Endothelial cell of hepatic sinusoid (primary cell): ENCODE results near the gene SLC27A4.

Experiments
- in situ Hi-C: cut with HindIII; loops from 2 replicates; pipeline ENCODE4 v1.10.0; 2017; ENCODE audit warnings: low sequenced_read_pairs

The SLC27A4 gene

GRCh38 chr9:128339761-128340690, at the start of gene SLC27A4:
TSS of gene SLC27A4 (plus strand) at chr9:128340527. CDS start at chr9:128343133, 2,606 bp downstream.
- in situ Hi-C loops, result no loop called here

- in situ Hi-C loops, result no loop called here
Observed at GRCh38 chr9:128292009-128292408, 48.3 kb upstream of the SLC27A4 start.

DNA sequence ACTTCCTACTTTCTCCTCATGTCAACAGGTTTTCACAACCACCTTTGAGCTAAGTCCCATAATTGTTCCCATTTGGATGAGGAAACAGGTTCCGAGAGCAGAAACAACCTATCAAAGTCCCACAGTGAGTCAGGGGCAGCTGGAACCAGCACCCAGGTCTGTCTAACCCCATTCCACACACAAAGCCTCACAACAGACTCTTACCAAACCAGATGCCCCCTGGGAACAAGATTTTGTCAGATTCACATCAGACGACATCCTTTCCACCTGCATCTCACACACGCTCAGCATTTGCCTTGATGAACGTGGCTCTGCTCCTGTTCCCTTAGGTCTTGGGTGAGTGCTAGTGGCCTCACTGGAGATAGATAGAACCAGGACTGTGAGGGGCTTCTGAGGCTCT, 47.2 kb upstream of the SLC27A4 start:
- in situ Hi-C loops, result no loop called here

DNA sequence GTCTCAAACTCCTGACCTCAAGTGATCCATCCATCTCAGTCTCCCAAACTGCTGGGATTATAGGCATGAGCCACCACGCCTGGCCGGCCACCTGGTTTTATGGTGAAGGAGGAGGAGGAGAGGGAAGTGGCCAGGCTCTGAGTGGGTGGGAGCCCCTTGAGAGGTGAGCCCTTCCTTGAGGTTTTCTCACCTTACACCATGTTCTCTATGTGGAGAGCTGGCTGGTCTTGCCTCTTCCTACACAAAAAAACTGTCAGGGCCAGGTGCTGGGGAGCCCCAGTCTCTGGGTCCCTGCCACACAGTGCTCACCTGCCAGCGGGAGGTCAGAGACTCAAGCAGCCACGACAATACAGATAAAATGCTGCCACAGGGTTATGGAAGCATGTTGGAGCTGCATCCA, 46.2 kb upstream of the SLC27A4 start:
- in situ Hi-C loops, result no loop called here

- in situ Hi-C loops, result no loop called here
Observed at GRCh38 chr9:128296340-128297220, 43.7 kb upstream of the SLC27A4 start.

DNA sequence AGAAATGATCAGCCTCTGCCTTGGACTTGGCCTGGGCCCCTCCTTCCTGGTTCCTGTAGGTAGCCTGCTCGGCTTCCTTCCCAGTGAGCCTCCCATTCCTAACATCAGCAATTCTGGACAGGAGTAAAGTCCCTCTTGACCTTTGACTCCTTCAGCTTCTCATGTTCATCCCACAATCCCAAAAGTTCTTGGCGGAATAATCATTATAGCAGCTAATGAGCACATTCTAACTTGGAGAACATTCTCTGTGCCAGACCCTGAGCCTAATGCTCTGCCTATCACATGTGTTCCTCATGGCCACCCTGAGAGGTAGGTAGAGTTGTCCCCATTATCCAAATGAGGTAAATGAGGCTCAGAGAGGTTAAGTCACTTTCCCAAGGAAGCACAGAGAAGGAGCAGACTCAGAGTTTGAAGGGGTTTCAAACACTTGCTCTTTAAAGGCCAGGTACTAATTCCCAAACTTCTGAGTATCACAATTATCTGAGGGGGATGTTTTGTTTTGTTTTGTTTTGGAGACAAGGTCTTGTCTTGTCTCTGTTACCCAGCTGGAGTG, 43.0 kb upstream of the SLC27A4 start:
- in situ Hi-C loops, result no loop called here

- in situ Hi-C loops, result no loop called here
Observed at GRCh38 chr9:128298535-128299482, 41.5 kb upstream of the SLC27A4 start.

DNA sequence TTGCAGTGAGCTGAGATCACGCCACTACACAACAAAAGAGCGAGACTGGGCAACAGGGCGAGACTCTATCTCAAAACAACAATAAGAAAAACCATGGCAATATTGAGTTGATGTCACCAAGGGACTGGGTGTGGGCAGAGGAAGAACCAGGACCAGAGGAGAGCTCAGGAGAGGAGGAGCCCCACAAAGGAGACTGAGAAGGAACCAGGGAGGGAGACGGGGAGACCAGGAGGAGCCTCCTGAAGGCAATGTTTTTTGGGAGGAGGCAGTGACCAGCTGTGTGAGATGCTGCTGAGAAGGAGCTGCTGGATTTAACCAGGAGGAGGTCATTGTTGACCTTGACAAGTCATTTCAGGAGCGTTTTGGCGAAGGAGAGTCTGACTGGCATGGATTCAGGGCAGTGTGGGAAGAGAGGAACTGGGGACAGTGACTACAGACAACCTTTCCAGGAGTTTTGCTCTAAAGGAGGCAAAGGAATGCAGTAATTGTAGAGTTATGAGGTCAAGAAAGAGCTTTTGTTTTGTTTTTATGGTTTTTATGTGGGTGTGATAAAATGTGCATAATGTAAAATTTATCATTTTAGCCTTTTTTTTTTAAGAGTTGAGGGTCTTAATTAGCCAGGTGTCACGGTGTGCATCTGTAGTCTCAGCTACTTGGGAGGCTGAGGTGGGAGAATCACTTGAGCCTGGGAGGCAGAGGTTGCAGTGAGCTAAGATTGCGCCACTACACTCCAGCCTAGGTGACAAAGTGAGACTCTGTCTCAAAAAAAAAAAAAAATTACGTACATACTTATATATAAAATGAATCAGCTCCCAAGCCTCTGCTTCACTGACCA, 36.0 kb upstream of the SLC27A4 start:
- in situ Hi-C loops, result no loop called here

DNA sequence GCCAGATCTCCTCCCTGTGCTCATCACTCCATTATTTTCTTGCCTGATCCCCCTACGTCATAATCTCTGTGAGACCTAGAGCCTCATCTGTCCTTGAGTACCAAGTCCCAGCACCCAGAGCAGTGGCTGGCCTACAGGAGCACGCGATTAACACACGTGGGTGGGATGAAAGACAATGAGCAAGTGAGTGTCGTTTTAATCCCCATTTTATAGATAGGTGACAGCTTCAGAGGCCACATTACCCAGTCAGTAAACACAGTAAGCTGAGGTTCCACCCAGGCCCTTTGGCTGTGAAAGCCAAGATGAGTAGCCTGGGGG, 35.4 kb upstream of the SLC27A4 start:
- in situ Hi-C loops, result no loop called here

GRCh38 chr9:128309551-128309950, 30.8 kb upstream of the SLC27A4 start:
- in situ Hi-C loops, result no loop called here

- in situ Hi-C loops, result no loop called here
Observed at GRCh38 chr9:128310461-128310860, 29.9 kb upstream of the SLC27A4 start.

DNA sequence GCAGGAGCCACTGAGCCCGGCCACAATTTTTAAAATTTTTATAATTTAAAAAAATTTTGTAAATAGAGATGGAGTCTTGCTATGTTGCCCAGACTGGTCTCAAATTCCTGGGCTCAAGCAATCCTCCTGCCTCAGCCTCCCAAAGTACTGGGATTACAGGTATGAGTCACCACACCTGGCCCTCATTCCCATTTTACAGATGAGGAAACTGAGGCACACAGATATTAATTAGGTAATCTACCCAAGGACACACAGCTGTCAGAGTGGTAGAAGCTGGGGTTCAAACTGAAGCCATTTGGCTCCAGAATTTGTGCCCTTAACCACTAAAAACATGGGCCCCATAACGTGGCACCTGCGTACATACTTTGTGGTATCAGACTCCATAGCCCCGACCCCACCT, 25.6 kb upstream of the SLC27A4 start:
- in situ Hi-C loops, result loop anchor here (5.0 kb wide), 2 partner anchors 62 to 92 kb away; no protein-coding TSS in a partner anchor

- in situ Hi-C loops, result loop anchor here (5.0 kb wide), 2 partner anchors 64 to 94 kb away; no protein-coding TSS in a partner anchor
Observed at GRCh38 chr9:128316421-128316820, 23.9 kb upstream of the SLC27A4 start.

DNA sequence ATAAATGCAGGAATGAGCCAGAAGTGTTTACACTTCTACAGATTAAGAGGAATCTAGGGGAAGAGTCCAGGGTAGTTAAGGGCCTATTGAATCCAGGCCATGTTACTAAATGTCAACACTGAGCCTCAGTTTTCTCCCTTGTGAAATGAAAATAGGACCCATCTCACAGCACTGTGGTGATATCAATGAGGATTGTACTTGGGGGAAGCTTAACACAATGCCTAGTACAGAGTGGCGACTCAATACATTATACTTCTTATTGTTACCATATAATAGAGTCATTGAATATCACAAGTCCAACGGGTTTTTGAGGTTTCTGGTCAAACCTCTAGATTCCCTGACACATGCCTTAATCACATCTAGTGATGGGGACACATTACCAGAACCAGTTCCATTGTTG, 22.7 kb upstream of the SLC27A4 start:
- in situ Hi-C loops, result loop anchor here (5.0 kb wide), 2 partner anchors 65 to 95 kb away; no protein-coding TSS in a partner anchor

DNA sequence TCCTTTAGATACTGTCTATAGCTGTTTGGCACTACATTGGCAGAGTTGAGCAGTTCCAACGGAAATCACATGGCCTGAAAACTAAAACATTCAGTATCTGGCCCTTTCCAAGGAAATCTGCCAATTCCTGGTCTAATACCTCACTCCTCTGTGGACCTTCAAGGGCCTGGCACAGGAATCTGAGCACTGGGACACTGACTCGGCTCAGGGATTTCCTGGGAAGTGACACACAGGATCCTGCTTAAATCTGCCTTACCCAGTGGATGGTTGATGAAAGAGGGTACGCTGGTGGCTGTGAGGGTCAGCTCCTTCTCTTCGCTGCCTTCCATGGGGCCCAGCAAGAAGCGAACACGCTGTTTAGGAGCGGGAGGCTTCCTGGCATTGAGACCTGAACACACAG, 19.0 kb upstream of the SLC27A4 start:
- in situ Hi-C loops, result no loop called here

- in situ Hi-C loops, result no loop called here
Observed at GRCh38 chr9:128321879-128322403, 18.4 kb upstream of the SLC27A4 start.

DNA sequence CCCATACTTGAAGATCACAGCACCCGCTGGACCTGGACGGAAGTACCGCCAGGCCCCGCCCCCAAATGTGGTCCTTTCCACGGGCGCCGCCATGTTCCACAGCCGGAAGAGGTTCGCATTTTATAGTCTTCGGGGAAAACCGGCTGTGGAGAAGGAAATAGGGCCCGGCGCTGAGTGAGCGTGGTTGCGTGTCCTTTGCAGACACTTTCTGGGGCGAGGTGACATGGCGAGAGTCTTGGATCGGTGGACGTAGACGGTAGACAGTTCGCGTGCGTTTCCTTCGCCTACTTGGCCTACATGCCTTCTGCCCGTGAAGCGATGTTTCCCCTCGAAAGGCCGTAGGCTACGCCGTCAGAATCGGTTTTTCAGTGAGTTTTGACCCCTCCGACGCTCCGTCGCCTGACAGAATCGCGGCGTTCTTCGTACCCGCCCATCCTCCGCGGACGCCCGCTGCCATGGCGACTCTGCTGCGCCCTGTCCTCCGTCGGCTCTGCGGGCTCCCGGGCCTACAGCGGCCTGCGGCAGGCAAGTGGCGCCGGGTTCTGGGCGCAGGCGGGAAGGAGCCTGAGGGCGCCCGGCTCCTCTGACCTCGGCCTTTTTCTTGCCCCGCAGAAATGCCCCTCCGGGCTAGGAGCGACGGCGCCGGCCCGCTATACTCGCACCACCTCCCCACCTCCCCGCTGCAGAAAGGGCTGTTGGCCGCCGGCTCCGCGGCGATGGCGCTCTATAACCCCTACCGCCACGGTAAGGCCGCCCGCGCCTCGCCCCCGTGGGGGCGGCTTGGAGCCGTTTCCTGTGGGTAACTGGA, 17.7 kb upstream of the SLC27A4 start, which contains the start of the genes COQ4 and TRUB2:
Gene COQ4, plus strand, starts transcription at position 436 of the 808 bp plus-strand sequence. Its CDS starts 20 bp downstream, at position 456.
Gene TRUB2, minus strand, starts transcription at position 44 of the 808 bp plus-strand sequence. Its CDS starts 39 bp downstream, at position 5.
- in situ Hi-C loops, result no loop called here

GRCh38 chr9:128323212-128323730, 17.1 kb upstream of the SLC27A4 start:
- in situ Hi-C loops, result no loop called here
